Suppressor macrophage treated with lipopolysaccharide for 1 hour (primary cell): ENCODE data around the gene CAP1.
"Not testable (repeated sequence)": the region's sequence is repeated elsewhere in the genome, so short reads cannot be mapped to it uniquely, and the experiment has no call there.

Experiments
- DNase-seq, 3 donors: peaks; one replicate each; pipeline ENCODE4 v3.0.0-alpha.2; 2020 to 2022

Gene CAP1

DNA sequence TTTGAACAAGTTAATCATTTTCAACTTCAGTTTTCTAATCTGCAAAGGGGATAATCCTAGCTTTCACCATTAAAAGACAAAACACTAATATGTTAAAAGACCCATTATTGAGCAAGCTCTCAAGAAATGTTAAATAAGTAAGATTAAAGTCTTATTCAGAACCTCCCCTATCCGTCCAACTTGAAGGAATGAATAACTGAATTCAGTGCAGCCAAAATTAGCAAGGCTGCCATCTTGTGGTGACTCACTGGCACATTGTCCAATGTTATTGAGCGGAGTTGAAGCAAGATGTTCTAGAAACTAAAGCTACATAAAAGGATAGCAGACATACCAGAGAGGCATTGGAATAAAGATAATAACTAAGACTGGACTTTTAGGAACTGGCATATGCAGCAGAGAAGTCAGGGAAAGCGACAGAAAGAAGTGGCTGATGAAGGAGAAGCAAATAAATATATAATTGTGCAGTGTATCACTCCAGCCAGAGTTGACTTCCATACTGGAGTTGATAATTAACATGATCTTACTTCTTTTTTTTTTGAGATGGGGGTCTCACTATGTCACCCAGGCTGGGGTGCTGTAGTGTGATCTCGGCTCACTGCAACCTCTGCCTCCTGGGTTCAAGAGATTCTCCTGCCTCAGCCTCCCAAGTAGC is 8.2 kb upstream of the CAP1 start:
- DNase-seq = peak; percentile 70 to 77 (median 76)

- DNase-seq = peak in 2 of 3 donors; percentile 33 to 41
These were observed 5.7 kb upstream of the CAP1 start for GRCh38 chr1:40034869-40035268.

DNA sequence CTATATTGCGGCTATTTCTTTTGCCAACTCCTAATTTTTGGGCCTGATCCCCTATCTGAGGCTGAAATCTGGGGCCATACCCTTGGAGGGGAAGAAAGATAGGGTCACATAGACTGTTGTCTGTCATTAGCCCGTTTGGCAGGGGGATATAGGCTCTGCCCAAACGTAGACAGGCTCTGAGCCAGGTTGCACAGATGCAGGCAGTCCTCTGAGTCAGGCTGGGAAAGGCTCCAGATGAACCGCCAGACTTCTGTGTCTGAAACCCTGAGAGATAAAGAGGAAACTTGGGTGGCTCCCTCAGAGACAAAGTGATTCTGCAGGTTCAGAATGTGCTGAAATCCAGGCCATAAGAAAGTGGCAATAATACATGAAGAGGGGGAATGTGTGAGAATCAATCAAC is 4.0 kb upstream of the CAP1 start:
- peak; percentile 42 to 57 (median 53) for DNase-seq

- not testable (repeated sequence) for DNase-seq
These were observed 3.3 kb upstream of the CAP1 start for GRCh38 chr1:40037254-40037653.

GRCh38 chr1:40038697-40039096 is 1.8 kb upstream of the CAP1 start:
- DNase-seq = peak in 1 of 3 donors; percentile 55

DNA sequence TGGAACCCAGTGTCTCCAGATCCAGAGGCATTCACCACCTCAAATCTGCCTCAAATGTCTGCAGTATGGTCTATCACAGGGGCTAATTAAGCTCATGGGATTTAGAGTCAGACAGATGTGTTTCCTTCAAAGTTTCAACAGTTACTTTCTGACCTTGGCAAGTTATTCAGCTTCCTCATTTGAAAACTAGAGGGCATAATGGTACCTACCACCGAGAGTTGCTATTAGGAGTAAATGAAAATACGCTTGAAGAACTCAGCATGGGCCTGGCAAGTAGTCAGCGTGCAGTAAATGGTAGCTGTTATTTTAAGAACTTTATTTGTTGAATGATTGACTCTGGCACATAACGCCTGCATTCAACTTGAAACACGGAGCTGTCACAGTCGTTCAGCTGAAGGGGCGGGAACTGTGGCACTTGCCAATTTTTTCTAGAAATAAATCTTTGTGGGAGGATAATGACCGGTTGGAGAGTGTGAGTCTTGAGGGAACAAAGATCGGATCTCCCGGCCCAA is 1.2 kb upstream of the CAP1 start:
- DNase-seq = peak in 2 of 3 donors; percentile 58 to 64

DNA sequence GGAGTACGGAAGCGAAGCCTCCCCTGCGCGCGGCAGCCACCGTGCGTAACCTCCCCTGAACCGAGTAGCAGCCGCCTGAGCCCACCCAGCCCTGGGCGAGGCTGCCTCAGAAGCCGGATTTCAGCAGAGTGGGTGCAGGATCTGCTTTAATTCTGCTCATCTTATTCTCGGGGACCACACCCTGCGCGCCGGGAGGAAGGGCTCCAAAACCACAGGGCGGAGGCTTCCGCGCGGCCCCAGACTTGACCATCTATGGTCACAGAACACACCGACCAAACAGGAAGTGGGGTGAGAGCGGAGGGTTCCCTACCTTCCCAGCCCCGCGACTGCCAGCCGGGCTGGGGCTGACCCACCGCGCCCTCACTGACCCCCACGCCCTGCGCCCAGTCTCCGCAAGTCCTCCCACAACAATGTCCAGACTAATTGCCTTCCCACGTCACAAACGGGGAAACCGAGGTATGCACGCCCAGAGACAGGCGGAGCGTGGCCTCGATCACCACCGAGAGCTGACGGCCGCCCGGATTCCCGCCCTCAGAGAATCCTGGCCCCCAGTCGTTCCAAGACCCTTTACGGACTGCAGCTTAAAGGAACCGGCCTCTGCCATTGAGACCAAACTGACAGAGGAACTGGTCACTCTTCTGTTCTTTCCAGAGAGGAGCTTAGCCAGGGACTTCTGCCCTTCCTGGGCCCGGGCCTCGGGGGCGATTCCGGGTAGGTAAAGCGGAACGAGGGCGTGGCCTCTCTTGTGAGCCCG is 595 bp upstream of the CAP1 start:
- DNase-seq = peak; percentile 66 to 80 (median 74)

- no peak for DNase-seq
These were observed 923 bp downstream of the CAP1 start for GRCh38 chr1:40041466-40041838.

- peak; percentile 37 to 47 (median 46) for DNase-seq
These were observed 1.8 kb downstream of the CAP1 start for GRCh38 chr1:40042341-40042740.

DNA sequence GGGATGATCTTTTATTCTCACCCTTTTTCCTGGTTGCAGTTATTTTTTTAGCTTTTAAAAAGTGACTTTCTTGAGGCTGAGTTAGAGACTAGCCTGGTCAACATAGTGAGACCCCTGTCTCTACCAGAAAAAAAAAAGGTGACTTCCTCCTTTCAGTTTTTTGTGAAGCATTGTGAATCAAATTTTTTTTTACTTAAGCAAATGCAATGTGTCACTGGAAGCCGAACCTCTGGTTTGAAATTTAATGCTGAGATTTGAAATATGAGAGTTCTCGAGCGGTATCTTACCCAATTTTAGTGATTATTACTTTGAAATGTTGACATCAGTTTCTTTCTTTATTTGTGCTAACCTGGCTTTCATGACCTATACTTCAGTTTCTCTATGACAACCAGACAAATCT is 3.6 kb downstream of the CAP1 start:
- peak in 2 of 3 donors; percentile 42 to 58 for DNase-seq

- peak in 1 of 3 donors; percentile 31 for DNase-seq
These were observed 4.7 kb downstream of the CAP1 start for GRCh38 chr1:40045182-40045581.

- no peak for DNase-seq
These were observed 5.2 kb downstream of the CAP1 start for GRCh38 chr1:40045766-40046165.

- DNase-seq = no peak
These were observed 6.7 kb downstream of the CAP1 start for GRCh38 chr1:40047276-40047675.

GRCh38 chr1:40047769-40048168 is 7.2 kb downstream of the CAP1 start:
- DNase-seq = no peak

- DNase-seq = peak; percentile 34 to 35 (median 34)
These were observed 9.2 kb downstream of the CAP1 start for GRCh38 chr1:40049725-40050124.

DNA sequence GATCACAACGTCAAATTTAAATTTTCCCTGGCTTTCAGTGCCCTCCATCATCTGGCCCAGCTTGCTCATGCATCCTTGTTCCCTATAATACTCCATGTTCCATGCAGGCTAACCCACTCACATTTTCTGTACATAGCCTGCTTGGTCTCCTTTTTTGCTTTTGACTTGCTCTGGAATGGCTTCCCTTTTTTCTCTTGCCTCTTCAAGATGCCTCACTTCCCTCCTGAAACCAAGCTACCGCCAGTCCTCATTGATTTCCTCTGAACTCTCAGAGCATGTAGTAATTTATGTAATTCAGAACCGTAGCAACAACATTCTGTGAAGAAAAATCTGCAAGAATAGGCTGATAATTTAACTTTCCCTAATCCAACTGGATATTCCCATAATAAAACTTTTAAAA is 10.3 kb downstream of the CAP1 start:
- peak; percentile 55 to 71 (median 66) for DNase-seq

DNA sequence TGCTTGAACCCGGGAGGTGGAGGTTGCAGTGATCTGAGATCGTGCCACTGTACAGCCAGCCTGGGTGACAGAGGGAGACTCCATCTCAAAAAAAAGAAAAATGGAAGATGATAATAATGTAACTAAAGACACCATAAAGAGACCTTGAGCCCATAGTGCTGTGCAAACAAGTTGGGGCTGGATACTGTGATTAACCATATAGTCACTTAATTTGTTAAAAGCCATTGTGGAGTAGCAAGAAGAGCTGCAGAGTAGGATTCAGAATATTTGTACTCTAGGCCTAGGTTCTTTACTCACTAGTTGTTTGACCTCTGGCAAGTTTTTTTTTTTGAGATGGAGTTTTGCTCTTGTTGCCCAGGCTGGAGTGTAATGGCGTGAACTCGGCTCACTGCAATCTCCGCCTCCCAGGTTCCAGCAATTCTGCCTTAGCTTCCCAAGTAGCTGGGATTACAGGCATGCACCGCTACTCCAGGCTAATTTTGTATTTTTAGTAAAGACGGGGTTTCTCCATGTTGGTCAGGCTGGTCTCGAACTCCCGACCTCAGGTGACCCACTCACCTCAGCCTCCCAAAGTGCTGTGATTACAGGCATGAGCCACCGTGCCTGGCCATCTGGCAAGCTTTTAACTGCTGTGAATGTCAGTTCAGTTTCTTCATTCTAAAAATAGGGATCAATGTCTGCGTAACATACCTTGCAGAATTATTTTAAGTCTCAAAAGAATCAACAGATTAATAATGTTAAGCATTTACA is 12.8 kb downstream of the CAP1 start:
- DNase-seq = no peak

DNA sequence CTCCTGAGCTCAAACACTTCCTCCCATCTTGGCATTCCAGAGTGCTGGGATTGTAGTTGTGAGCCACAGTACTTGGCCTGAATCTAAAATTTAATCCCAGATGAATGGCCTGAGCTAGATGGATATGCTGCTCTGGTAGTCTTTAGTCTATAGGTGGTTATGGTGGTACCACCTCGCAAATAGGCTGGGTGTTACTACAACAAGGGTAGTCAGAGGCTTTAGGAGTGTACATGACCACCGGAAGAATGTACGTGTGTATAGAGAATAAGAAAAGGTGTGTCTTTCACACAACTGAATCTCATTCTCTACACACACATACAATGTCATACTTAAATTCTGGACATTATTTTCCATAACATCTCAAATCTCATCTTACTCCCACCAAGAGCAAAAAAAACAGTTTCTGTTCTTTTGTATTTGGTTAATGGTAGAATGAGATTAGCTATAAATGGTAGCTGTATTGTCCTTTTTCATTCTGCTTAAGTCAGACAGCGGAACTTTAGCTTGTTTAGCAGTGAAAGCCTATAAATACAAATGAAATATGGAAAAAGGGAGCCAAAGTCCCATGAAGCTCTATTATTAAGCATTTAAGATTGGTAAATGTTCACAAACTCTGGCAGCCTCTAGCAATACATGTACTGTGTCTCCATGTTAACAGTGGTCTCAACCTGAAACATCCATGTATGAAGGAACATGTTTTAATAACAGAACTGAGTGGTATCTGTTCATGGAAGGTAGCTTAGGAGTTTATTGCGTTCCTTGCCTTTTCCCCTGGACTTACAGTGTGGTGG is 16.2 kb downstream of the CAP1 start:
- no peak for DNase-seq

DNA sequence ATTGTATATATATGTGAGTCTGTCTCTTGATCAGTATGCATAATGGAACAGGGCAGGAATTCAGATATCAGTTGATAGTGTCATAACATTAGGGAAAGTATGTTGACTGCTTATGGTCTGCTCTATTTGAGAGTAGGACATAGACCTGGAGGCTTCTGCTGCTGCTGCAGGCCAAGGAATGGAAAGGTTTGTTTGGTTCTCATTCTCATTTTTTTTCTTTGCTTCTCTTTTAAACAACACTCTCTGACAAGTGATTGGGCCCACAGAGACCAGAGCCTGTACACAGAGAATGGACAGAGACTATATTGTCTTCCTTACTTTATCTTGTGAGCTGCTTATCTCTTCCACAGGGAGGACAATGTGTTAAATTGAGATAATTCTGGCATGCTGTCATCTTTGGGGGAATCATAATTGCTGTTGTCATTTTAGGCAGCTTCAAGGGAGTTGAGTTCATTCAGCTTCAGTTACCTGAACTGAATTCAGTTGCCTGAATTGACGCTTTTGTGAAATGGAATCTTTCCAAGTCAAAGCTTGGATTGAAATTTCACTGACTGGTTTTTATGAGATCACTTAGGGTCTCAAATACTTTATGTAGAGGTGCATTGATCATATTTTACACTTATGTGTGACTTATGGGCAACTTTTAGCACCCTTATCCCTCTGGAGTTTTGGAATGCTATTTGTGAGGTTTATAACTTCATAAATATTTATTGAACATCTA is 16.9 kb downstream of the CAP1 start:
- DNase-seq = no peak

DNA sequence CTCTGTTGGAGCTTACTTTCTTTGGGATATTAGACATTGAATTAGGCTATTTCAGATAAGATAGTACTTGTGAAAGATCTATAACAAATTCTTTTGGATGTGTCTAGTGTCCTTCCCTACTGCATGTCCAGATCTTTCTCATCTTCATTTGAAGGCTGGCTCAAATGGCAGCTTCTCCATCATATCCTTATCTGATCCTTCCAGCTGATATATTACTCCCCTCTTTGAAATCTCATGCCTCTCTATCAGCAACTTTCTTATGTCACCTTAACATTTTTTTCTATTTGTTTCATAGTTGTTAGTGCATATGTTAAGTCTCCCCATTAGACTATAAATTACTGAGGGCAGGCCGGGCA is 17.5 kb downstream of the CAP1 start:
- no peak for DNase-seq

DNA sequence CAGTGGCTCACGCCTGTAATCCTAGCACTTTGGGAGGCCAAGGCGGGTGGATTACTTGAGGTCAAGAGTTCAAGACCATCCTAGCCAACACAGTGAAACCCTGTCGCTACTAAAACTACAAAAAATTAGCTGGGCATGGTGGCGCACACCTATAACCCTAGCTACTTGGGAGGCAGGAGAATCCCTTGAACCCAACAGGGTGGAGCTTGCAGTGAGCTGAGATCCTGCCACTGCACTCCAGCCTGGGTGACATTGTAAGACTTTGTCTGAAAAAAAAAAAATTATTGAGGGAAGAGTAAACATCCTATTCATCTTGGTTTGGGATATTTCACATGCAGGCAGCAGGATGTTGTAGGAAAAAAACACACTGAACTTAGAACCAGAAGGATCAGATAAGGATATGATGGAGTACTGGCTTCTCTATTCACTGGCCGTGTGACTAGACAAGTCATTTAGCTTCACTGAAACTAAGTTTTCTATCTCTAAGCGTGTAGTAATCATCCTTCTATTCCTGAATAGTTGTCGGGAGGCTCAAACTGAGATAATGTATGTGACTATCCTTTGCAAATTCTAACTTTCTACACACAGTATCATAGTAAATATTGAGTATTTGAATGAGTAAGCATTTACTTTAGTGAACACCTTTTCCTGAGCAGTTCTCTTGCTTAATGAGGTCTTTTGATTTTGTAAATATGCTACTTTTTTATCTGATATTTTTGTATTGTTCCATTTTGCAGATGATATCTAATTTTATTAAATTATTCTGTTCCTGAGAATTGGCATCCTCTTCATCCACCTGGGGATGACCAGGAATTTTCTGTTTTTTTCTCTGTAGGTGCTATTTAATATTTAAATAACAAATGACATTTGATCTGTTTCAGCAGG is 18.2 kb downstream of the CAP1 start:
- no peak for DNase-seq
